Liver (tissue), 3 donors: ENCODE measurements around the gene EIPR1.

Experiments used
- CTCF ChIP-seq: fragments of 150-350 bp; IDR thresholded peaks from 2 replicates; pipeline ENCODE4 v1.5.1; 2017; ENCODE audit warnings: improper control_type of control experiment, low read depth, low read length; ENCODE audit not compliant: missing input control
- MAX ChIP-seq: IDR thresholded peaks from 2 replicates; pipeline ENCODE4 v1.6.1; 2016; ENCODE audit warnings: antibody characterized with exemption
- RAD21 ChIP-seq, 2 donors: IDR thresholded peaks; 2 replicates each; pipeline ENCODE4 v1.6.1; 2016; ENCODE audit warnings: antibody characterized with exemption in 2 of 2, mild to moderate bottlenecking in 2 of 2
- donor health status: healthy.
- donor health status: healthy.

- TF ChIP-seq RAD21 (IDR thresholded peaks at IDR 0.05) = no peak
- TF ChIP-seq CTCF = no peak
- TF ChIP-seq MAX = no peak
Observed at GRCh38 chr2:3194828-3195227, 182.8 kb downstream of the EIPR1 start.
